RWPE1 (cell line): ENCODE data around the gene CAB39.

Experiments
- CTCF ChIA-PET: fragments of 350-600 bp; sonication (Branson Sonifier 250); formaldehyde crosslinking; extraction: SDS; loops from one replicate; lab custom pipeline; 2021; lab: Yijun Ruan, JAX
- POLR2A ChIA-PET: fragments of 400-600 bp; formaldehyde crosslinking; extraction: SDS; loops from one replicate; lab custom pipeline; 2020; ENCODE audit warnings: antibody characterized with exemption; ENCODE audit not compliant: low non-redundant PET; lab: Yijun Ruan, JAX
- DNase-seq: peaks from one replicate; pipeline ENCODE4 v3.0.0; 2012; ENCODE audit warnings: low spot score
- H3K27ac ChIP-seq: fragments of 450-650 bp; 2 replicates; pipeline ENCODE4 v1.5.1; 2017
- CTCF ChIP-seq: fragments of 450-650 bp; conservative IDR thresholded peaks from 2 replicates; pipeline ENCODE4 v1.5.1; 2017; ENCODE audit warnings: low read depth, mild to moderate bottlenecking

CAB39 gene

GRCh38 chr2:230738391-230738811, 25.8 kb downstream of the CAB39 start:
- DNase-seq = no peak
- POLR2A ChIA-PET = no interaction called here
- TF ChIP-seq CTCF = no peak
- CTCF ChIA-PET = no interaction called here
- H3K27ac ChIP-seq = no peak overlapping the region

- no peak for TF ChIP-seq CTCF
- CTCF ChIA-PET = no interaction called here
- no peak for DNase-seq
- no peak overlapping the region for H3K27ac ChIP-seq
- POLR2A ChIA-PET = no interaction called here
Observed at GRCh38 chr2:230738924-230739323, 26.3 kb downstream of the CAB39 start.

GRCh38 chr2:230739961-230740360, 27.3 kb downstream of the CAB39 start:
- H3K27ac ChIP-seq = no peak overlapping the region
- ChIA-PET POLR2A (no interaction called here), CTCF (no interaction called here)
- no peak for TF ChIP-seq CTCF
- DNase-seq = no peak

- ChIA-PET POLR2A (interaction anchor here (0.7 kb wide), 1 partner anchor 722 kb away, joined by 3 read pairs; the partner anchor contains the start of gene NCL), CTCF (no interaction called here)
- no peak for TF ChIP-seq CTCF
- H3K27ac ChIP-seq = no peak overlapping the region
- DNase-seq = no peak
Observed at GRCh38 chr2:230742781-230743180, 30.1 kb downstream of the CAB39 start.

GRCh38 chr2:230746213-230746612, 33.6 kb downstream of the CAB39 start:
- no peak for TF ChIP-seq CTCF
- no peak overlapping the region for H3K27ac ChIP-seq
- ChIA-PET CTCF (no interaction called here), POLR2A (no interaction called here)
- DNase-seq = no peak

GRCh38 chr2:230748087-230748486, 35.4 kb downstream of the CAB39 start:
- no peak overlapping the region for H3K27ac ChIP-seq

More at GRCh38 chr2:230748087-230748486, 35.4 kb downstream of the CAB39 start:
- CTCF ChIA-PET = interaction anchor here (0.5 to 0.7 kb wide), 2 partner anchors 15 to 582 kb away, joined by 3 read pairs; no protein-coding TSS in a partner anchor
- POLR2A ChIA-PET = no interaction called here
- DNase-seq = no peak
- TF ChIP-seq CTCF = no peak
